Epithelial cell of proximal tubule (primary cell): ENCODE measurements around the gene MGAT1. TPM values are rescaled to one million over a fixed set of nuclear protein-coding genes. Genes with fewer than 3 reads are reported as not detected.

ENCODE experiments used
- DNase-seq: peaks from one replicate; pipeline ENCODE4 v3.0.0-alpha.2; 2011; ENCODE audit warnings: low read depth
- H3K4me3 ChIP-seq: 2 replicates; pipeline ENCODE4 v1.5.1; 2011; ENCODE audit warnings: low read depth, mild to moderate bottlenecking, low read length
- total RNA-seq: library from RNA; depleted of rRNA; stranded (reverse); fragments of >200 nt; gene quantifications from 2 replicates; pipeline ENCODE4 v1.2.3, GENCODE V29; 2015
- TF ChIP-seq, protein P1 (sequence below): conservative IDR thresholded peaks from 2 replicates; pipeline ENCODE4 v1.5.1; 2012; ENCODE audit warnings: low read depth, mild to moderate bottlenecking, low read length

Gene MGAT1
- total RNA-seq, 1 donor from 2014 or later = 71.7 TPM

- TF ChIP-seq, protein P1, sequence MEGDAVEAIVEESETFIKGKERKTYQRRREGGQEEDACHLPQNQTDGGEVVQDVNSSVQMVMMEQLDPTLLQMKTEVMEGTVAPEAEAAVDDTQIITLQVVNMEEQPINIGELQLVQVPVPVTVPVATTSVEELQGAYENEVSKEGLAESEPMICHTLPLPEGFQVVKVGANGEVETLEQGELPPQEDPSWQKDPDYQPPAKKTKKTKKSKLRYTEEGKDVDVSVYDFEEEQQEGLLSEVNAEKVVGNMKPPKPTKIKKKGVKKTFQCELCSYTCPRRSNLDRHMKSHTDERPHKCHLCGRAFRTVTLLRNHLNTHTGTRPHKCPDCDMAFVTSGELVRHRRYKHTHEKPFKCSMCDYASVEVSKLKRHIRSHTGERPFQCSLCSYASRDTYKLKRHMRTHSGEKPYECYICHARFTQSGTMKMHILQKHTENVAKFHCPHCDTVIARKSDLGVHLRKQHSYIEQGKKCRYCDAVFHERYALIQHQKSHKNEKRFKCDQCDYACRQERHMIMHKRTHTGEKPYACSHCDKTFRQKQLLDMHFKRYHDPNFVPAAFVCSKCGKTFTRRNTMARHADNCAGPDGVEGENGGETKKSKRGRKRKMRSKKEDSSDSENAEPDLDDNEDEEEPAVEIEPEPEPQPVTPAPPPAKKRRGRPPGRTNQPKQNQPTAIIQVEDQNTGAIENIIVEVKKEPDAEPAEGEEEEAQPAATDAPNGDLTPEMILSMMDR = no peak
- DNase-seq = no peak
- H3K4me3 ChIP-seq = no peak overlapping the region
Observed at GRCh38 chr5:180797256-180798192, 5.1 kb downstream of the MGAT1 start.

GRCh38 chr5:180795771-180796313, 6.8 kb downstream of the MGAT1 start:
- H3K4me3 ChIP-seq = no peak overlapping the region
- TF ChIP-seq, protein P1 = no peak

GRCh38 chr5:180792965-180793287, 9.7 kb downstream of the MGAT1 start:
- no peak overlapping the region for H3K4me3 ChIP-seq
- TF ChIP-seq, protein P1 = no peak
- no peak for DNase-seq

More at GRCh38 chr5:180795771-180796313, 6.8 kb downstream of the MGAT1 start:
- DNase-seq = no peak

GRCh38 chr5:180792287-180792964, 10.2 kb downstream of the MGAT1 start:
- DNase-seq = no peak
- TF ChIP-seq, protein P1 = no peak
- H3K4me3 ChIP-seq = no peak overlapping the region

DNA sequence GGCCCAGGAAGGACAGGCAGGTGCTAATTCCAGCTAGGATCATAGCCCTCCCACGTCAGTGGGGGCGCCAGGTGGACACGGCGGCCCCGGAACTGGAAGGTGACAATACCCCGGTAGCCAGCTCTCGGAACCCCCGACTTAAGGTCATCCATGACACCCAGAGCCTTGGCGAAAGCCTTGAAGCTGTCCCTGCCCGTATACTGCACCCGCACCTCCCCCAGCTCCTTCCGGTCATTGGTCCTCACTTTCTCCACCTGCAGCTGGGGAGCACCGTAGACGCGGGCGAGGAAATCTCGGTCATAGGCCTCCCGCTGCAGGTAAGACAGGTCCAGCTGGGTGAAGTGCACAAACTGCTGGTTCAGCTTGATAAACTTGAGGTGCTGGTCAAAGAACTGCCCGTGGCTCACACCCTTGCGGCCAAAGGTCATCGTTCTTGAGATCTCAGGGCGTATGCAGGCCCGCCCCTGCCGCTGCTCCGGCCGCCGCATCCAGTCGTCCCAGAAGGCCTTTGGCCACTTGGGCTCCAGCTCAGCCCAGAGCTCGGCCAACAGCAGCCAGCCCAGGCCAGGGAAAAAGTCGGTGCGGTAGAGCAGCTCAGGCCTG, 10.9 kb downstream of the MGAT1 start:
- DNase-seq = no peak
- no peak overlapping the region for H3K4me3 ChIP-seq
- TF ChIP-seq, protein P1 = no peak

- DNase-seq = no peak
- TF ChIP-seq, protein P1 = no peak
- no peak overlapping the region for H3K4me3 ChIP-seq
Observed at GRCh38 chr5:180790524-180790923, 12.1 kb downstream of the MGAT1 start.
